Kidney tubule cell (primary cell): ENCODE results near the gene OTUD1.

ENCODE experiments used
- DNase-seq: peaks from one replicate; pipeline ENCODE4 v3.0.0-alpha.2; 2018; ENCODE audit warnings: low spot score

Gene OTUD1

GRCh38 chr10:23467548-23467947, 28.7 kb downstream of the OTUD1 start:
- DNase-seq = no peak

DNA sequence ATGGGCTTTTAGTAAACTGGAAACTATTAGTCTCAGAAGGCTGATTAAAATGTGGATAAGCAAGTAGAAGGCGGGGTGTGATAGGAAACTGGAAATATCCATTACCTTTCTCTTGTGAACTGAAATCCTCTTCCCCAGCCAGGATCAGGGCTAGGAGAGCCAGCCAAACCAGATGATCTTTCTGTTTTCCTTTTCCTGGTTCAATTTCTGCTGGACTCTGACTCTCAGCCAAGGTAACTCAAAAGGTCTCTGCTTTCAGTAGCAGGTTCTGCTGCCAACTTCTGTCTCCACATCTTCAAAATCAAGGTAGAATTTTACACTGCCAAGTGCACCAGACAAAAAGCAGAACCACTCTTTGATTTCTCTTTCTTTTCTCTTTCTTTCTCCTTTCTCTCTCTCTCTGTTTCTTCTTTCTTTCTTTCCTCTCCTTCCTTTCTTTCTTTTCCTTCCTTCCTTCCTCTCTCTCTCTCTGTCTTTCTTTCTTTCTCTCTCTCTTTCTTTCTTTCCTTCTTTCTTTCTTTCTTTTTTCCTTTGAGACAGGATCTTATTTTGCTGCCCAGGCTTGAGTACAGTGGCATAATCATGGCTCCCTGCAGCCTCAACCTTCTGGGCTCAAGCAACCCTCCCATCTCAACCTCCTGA, 30.8 kb downstream of the OTUD1 start:
- no peak for DNase-seq

- no peak for DNase-seq
These were observed 33.3 kb downstream of the OTUD1 start for GRCh38 chr10:23472181-23472580.

- no peak for DNase-seq
These were observed 35.2 kb downstream of the OTUD1 start for GRCh38 chr10:23474081-23474480.

GRCh38 chr10:23474626-23475025, 35.8 kb downstream of the OTUD1 start:
- no peak for DNase-seq

- no peak for DNase-seq
These were observed 39.7 kb downstream of the OTUD1 start for GRCh38 chr10:23478570-23478969.

DNA sequence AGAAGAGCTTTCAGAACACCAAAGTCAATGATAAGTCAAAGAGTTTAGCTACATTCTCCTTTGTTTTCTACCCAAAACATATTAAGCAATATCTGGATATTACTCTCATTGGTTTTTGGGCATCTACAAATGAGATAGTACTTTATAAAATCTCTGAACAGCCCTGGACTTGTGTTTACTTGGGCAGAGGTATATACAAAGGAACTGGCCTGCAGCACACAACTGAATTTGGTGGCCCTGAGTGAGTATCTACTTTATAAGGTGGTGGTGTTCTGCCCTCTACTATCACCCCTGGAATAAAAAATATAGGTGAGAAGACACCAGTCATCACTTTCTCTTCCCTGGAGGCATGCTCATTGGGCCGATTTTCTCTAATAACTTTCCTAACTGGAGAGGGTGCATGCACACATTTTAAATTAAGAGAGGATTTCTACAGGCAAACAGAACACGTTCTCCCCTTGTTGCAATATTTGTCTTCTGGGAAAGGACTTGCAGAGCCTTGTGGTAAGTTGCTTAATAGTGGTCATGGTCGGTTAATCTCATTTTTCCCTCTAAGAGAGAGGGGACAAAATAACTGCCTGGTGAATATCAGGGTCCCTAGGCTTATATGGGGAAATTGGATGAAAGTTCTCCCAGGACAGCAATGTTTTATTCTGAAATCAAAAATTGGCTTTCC, 41.1 kb downstream of the OTUD1 start:
- no peak for DNase-seq

GRCh38 chr10:23481363-23481961, 42.6 kb downstream of the OTUD1 start:
- no peak for DNase-seq

- no peak for DNase-seq
These were observed 51.2 kb downstream of the OTUD1 start for GRCh38 chr10:23490115-23490514.
